ENCODE results near the gene KIF26B.

Gene KIF26B

DNA sequence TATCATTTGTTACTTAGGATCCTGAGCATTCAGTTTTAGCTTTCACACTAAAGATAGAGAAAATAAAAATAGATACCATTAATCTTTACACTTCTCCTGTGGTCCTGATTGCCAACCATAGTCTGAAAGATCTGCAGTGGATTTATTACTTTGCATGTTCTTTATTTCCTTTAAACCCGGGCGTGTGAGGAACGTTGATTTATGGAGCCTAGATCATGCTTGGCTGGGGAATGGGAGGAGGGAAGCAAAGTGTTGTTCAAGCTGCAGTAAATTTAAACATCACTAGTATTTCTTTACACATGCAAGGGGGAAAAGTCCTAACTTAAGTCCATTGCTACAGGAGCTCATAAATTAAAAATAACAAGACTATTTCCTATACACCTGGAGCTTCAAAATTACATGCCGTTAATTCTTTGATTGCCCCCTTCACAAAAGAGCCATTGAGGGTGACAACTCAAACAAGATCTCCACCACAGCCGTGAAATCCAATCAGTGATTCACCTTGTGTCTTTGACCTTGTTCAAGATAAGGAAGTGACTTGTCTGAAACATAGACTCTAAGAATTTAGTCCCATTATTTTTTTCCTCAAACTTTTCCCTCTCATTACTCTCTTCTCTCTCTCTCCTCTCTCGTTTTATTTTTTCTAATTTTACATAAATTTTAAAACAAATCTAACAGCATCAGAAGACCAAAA is 282.7 kb downstream of the KIF26B start:
- no peak for DNase-seq

DNA sequence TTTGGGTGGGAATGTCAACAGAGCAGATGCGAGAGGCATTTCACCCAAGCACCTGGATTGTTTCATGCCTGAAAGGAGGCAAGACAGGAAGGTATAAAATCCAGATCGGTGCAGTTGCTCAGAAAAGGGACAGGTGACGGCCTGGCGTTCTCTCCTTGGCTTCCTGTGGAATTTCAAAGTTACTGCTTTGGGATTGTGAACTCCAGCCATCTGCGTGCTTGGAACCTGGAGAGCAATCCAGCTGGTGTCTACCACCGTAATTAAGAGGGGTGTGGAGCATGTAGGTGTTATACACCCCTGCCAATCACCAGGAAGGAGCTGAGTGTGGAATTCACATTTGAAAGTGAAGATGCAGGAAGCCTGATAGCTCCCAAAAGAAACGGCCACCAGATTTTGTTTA is 286.1 kb downstream of the KIF26B start:
- DNase-seq = no peak

DNA sequence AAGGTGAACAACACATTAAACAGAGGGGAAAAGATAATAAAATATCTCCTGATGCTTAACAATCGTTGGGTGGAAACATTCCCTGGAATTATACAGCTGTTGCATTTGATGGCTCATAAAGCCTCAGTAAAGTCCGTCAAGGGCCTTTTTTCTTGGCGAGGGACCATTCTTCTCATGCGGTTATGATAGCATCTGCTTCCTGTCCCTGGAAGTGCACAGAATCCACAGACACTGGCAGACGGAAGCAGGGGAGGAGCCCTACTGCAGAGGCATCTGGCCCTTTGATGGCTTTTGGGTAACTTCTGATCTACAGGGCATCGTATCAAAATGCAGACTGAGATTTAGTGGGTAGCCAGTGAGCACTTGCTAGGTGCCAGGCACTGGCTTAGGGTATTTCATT is 286.9 kb downstream of the KIF26B start:
- DNase-seq = no peak

DNA sequence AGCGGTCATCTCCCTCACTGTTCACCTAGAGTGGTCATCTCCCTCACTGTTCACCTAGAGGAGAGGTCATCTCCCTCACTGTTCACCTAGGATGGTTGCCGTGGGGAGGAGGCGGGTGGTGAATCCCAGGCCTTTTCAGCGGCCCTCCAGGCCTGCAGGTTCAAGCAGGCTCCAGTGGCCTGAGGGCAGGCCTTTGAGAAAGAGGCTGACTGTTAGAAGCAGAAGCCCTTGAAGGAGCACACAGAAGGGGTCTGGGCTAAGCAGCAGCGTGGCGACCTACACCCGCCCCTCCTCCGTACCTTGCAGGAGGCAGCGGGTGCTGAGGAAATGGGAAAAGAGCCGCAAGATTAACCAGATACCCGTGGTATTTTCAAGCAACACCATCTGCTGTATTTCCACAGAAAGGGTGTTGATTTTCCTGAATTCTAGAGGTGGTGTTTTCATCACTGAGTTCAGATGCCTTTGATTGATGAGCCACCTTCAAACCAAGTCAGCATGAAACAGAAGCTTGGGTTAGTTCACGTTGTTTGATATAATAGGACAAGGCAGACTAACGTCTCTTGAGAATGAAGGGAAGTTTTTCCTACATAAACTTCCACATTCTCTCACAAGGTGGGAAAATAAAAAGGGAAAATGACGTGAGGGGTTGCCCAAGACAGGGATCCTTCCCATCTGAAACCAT is 289.5 kb downstream of the KIF26B start:
- DNase-seq = no peak

- DNase-seq = no peak
Measured at GRCh38 chr1:245444945-245445344, 290.2 kb downstream of the KIF26B start.

GRCh38 chr1:245448531-245448930 is 293.7 kb downstream of the KIF26B start:
- no peak for DNase-seq

GRCh38 chr1:245448975-245449431 is 294.2 kb downstream of the KIF26B start:
- DNase-seq = no peak

- DNase-seq = no peak
Measured at GRCh38 chr1:245453541-245453940, 298.8 kb downstream of the KIF26B start.

- DNase-seq = no peak
Measured at GRCh38 chr1:245454051-245454450, 299.3 kb downstream of the KIF26B start.

GRCh38 chr1:245457562-245457961 is 302.8 kb downstream of the KIF26B start:
- DNase-seq = no peak

- no peak for DNase-seq
Measured at GRCh38 chr1:245458234-245458633, 303.4 kb downstream of the KIF26B start.

GRCh38 chr1:245458761-245459174 is 304.0 kb downstream of the KIF26B start:
- no peak for DNase-seq

- no peak for DNase-seq
Measured at GRCh38 chr1:245459621-245460020, 304.8 kb downstream of the KIF26B start.

DNA sequence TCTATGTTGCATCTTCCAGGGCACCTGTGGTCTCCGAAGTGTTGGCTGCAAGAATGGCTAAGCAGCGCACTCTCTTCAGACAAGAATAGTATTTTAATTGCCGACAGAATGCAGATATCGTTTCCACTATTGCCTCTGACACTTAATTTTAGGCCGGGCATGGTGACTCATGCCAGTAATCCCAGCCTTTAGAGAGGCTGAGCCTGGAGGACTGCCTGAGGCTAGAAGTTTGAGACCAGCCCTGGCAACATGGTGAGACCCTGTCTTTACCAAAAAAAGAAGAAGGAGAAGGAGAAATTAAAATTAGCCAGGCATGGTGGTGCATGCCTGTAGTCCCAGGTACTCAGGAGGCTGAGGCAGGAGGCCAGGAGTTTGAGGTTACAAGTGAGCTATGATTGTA is 306.9 kb downstream of the KIF26B start:
- no peak for DNase-seq

- no peak for DNase-seq
Measured at GRCh38 chr1:245462161-245462560, 307.4 kb downstream of the KIF26B start.

DNA sequence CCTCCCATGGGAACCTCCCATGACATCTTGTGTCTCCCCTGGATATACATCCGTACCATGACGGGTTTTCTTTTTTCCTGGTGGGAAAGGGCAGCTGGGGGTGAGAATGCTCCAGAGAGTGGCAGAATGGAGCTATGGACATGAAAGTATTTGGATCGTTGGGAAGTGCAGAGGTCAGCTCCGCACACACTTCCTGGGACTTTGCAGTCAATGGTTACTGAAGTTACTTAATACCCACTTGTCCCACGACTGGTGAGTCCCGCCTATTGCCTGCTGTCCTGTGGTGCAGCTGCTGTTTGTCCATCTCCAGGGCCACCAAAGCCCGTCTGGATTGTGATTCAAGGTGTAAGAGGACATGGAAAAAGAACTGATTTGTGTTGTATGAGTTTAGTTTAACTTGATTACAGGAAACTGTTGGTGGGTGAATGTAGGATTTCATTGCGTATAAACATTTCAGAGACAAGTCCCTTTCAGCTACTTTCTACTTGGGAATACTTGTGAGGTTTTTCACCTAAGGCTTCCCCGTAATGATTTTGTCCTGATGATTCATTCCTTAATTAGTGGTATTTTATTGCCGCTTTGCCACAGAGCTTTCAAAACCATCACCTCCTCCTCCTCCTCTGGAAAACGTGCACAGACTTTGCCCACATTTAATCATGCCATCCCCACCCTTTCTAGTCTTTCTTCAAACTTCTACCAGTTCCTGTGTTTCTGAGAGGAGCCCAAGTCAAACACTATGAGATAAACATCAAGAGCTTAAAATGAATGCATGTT is 308.8 kb downstream of the KIF26B start:
- DNase-seq = no peak

GRCh38 chr1:245464290-245464689 is 309.5 kb downstream of the KIF26B start:
- no peak for DNase-seq

- DNase-seq = no peak
Measured at GRCh38 chr1:245465666-245466065, 310.9 kb downstream of the KIF26B start.

- no peak for DNase-seq
Measured at GRCh38 chr1:245466261-245466660, 311.5 kb downstream of the KIF26B start.

- DNase-seq = no peak
Measured at GRCh38 chr1:245467804-245468203, 313.0 kb downstream of the KIF26B start.

GRCh38 chr1:245469006-245469405 is 314.2 kb downstream of the KIF26B start:
- DNase-seq = no peak

DNA sequence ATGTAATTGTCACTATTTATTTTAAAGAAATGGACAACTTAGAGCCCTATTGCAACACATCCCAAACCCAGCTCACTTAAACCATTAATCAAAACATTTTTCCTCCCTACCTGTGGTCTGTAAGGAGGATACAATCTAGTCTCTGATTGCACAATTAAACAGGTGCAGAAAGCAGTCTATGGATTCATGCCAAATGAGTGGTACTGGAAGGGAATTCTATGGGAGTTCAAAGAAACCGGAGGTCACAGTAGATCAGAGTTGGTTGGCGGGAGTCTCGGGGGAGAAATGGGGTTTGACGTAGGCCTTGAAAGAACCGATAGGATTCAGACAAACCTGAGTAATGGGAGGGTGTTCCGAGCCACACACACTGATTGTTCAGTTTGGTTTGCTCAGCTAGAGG is 314.9 kb downstream of the KIF26B start:
- no peak for DNase-seq

DNA sequence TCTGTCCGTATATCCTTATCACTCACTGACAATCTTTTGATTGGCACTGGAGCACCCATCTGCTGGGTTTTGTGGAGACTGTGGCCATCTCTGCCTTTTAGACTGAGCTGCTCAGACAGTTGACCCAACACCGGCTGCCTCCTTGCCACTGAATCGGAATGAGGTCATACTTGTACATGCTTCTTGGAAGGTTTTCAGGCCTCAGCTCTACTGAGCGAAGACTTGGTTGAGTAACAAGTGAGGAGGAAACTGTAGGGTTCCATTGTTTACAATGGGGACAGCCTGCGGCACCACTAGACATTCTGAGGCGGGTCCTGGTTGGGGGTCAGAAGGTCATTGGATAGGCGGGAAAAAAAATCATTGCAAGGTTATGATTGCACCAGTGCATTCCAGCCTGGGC is 320.3 kb downstream of the KIF26B start:
- no peak for DNase-seq

- DNase-seq = no peak
Measured at GRCh38 chr1:245475961-245476516, 321.3 kb downstream of the KIF26B start.
